Neuron (in vitro differentiated cells): ENCODE data around the gene GALNT16.

Experiments
- H2AFZ ChIP-seq: one replicate; pipeline ENCODE4 v1.6.1; 2013; ENCODE audit warnings: low read depth, mild to moderate bottlenecking, inconsistent platforms, low read length, moderate library complexity
- H3K27me3 ChIP-seq: one replicate; pipeline ENCODE4 v1.6.1; 2013; ENCODE audit warnings: low read length; ENCODE audit not compliant: insufficient read depth
- H3K36me3 ChIP-seq: one replicate; pipeline ENCODE4 v1.6.1; 2013; ENCODE audit warnings: low read length; ENCODE audit not compliant: insufficient read depth
- H3K4me1 ChIP-seq: one replicate; pipeline ENCODE4 v1.6.1; 2013; ENCODE audit warnings: low read length; ENCODE audit not compliant: insufficient read depth
- H3K4me3 ChIP-seq: 2 replicates; pipeline ENCODE4 v1.5.1; 2013; ENCODE audit warnings: mild to moderate bottlenecking, low read length, moderate library complexity
- H3K9me3 ChIP-seq: one replicate; pipeline ENCODE4 v1.6.1; 2013; ENCODE audit warnings: low read length

GALNT16 gene

DNA sequence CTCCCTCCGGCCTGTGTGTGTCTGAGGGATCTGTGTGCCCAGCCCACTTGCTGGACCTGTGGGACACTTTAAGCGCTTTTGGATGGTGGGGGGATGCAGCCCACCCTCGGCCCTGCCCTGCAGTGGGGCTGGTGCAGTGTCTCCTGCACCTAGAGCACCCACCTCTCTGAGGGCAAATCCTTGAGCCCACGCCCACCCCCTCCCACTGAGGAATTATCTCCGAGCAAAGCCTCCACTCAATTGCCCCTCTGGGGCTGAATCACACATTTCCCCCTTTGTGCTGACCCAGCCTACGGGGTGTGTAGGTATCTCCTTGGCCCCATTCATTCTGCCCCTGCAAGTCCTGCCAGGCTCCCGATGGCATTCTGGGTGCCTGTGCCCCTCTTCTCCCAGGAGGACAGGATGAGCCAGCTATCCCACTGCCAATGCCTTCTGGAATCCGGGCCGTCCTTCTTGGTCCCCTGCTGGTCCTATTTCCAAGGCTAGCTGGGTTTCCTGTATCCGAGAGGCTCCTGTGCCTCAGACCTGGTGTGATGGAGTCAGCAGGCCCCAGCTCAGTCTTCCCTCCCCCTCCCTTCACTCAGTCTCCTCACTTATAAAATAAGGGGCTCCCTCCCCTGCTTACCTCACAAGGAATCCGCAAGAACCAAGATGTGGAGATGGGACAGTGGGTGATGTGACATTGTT lies 89.3 kb downstream of the GALNT16 start:
- Histone ChIP-seq H3K27me3 (no peaks in the 10 kb centered on the region), H3K4me1 (no peaks in the 10 kb centered on the region), H2AFZ (no peak overlapping the region), H3K4me3 (no peak overlapping the region), H3K36me3 (peaks cover 49% of the 10 kb centered on the region), H3K9me3 (no peaks in the 10 kb centered on the region)

DNA sequence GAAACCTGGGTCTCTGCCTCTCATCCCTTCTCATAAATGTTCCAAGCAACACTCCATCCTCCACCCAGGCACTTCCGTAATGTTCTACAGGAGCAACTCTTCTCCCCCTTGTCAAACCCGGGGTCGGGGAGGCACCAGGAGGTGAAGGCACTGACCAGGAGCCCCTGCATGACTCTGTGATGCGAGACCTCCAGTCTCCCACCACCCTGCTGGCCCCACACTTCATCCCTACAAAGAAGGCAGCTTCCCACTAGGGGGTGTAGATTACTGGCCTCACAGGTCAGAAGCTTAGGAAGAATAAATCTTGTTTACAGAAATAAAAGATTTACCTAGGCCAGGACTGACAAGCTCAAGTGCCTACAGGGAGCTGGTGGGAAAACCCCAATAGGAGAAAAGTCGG lies 90.9 kb downstream of the GALNT16 start:
- Histone ChIP-seq H2AFZ (no peak overlapping the region), H3K4me3 (no peak overlapping the region), H3K9me3 (no peaks in the 10 kb centered on the region), H3K36me3 (peaks cover 46% of the 10 kb centered on the region), H3K4me1 (no peaks in the 10 kb centered on the region), H3K27me3 (no peaks in the 10 kb centered on the region)

DNA sequence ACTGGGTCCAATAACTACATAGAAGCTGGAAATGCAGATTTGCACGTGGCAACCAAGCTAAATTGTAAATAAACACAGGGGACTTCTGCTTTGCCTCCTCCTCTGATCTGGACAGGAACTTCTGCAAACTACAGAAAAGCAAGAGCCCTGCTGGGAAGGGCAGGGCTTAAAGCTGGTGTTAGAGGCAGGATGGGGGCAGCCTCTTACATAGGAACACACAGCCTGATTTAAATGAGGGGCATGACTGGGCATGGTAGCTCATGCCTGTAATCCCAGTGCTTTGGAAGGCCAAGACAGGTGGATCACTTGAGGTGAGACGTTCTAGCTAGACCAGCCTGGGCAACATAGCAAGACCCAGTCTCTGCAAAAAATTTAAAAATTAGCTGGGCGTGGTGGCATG lies 91.4 kb downstream of the GALNT16 start:
- Histone ChIP-seq H2AFZ (no peak overlapping the region), H3K27me3 (no peaks in the 10 kb centered on the region), H3K36me3 (peaks cover 46% of the 10 kb centered on the region), H3K4me3 (no peak overlapping the region), H3K9me3 (no peaks in the 10 kb centered on the region), H3K4me1 (no peaks in the 10 kb centered on the region)

DNA sequence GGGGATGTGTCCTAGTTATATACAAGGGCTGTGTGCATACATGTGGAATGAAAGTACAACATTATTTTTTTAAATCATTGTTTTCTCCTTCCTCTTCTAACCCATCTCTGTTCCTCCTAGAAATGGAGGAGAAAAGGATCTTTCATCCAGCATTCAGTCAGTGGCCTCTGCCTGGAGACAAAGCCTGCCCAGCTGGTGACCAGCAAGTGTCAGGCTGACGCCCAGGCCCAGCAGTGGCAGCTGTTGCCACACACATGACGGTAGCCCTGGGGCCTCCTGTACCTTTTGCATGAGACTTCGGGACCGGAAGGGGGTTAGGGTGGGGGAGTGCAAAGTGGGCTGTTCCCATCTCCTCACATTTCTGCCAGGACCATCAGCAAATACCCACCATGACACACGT lies 92.0 kb downstream of the GALNT16 start:
- peaks cover 44% of the 10 kb centered on the region for H3K36me3 ChIP-seq
- H3K4me1 ChIP-seq = no peaks in the 10 kb centered on the region
- no peak overlapping the region for H3K4me3 ChIP-seq
- H2AFZ ChIP-seq = no peak overlapping the region
- H3K27me3 ChIP-seq = no peaks in the 10 kb centered on the region
- H3K9me3 ChIP-seq = no peaks in the 10 kb centered on the region

DNA sequence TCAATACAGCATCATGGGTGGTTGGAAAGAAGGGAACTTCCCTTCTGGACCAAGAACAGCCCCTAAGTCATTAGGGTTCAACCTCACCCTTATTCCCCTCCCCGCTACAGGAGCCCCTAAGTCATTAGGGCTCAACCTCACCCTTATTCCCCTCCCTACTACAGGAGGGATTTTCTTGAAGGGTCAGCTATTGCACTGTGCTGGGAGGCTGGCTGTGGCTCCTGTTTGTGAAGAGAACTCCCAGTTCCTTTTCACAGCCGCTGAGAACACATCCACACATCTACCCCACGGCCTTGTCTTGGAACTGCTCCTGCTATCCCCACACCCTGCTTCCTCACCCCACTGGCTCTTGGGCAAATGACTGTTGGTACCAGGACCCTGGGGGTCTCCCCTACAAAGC lies 93.2 kb downstream of the GALNT16 start:
- H3K4me1 ChIP-seq = no peaks in the 10 kb centered on the region
- no peaks in the 10 kb centered on the region for H3K9me3 ChIP-seq
- peaks cover 32% of the 10 kb centered on the region for H3K36me3 ChIP-seq
- no peak overlapping the region for H3K4me3 ChIP-seq
- H2AFZ ChIP-seq = no peak overlapping the region
- H3K27me3 ChIP-seq = no peaks in the 10 kb centered on the region

DNA sequence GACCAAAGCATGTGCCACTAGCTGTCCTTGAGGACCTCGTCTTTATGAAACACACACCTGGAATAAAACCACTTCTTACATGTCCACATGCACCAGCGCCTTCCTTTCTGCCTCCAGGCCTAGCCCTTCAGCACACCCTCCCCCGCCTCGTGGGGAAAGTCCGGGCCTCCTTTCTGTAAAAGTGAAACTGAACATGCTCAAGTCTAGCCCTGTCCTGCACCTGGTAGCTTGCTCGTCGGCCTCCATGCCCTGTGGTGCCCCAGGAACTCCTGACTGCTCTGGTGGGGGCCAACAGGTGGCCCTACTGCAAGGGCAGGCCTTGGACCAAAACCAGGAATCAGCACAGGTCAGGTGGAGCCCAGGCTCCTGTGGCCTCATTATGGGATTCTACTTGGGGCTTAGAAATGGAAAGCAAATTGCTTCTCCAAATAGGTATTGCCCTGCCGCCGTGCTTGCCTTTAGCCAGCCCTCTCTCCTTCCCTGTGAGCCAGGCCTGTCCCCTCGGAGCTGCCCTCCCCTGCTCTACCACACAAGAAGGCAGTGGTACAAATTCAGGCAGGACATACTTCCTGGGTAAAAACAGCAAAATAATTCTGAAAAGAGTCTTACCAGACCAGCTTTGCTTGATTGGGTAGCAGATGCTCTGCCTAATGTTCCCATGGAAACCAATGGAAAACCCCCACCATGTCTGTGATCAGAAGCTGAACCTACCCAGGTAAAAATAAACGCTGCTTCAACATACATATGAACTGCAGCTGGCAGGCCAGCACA lies 94.6 kb downstream of the GALNT16 start:
- H2AFZ ChIP-seq = no peak overlapping the region
- no peaks in the 10 kb centered on the region for H3K4me1 ChIP-seq
- no peaks in the 10 kb centered on the region for H3K9me3 ChIP-seq
- no peaks in the 10 kb centered on the region for H3K27me3 ChIP-seq
- H3K36me3 ChIP-seq = peaks cover 20% of the 10 kb centered on the region
- no peak overlapping the region for H3K4me3 ChIP-seq

GRCh38 chr14:69355154-69355597 lies 95.2 kb downstream of the GALNT16 start:
- H2AFZ ChIP-seq = no peak overlapping the region
- H3K4me1 ChIP-seq = no peaks in the 10 kb centered on the region
- no peak overlapping the region for H3K4me3 ChIP-seq
- H3K27me3 ChIP-seq = no peaks in the 10 kb centered on the region
- H3K36me3 ChIP-seq = peaks cover 18% of the 10 kb centered on the region
- H3K9me3 ChIP-seq = no peaks in the 10 kb centered on the region

DNA sequence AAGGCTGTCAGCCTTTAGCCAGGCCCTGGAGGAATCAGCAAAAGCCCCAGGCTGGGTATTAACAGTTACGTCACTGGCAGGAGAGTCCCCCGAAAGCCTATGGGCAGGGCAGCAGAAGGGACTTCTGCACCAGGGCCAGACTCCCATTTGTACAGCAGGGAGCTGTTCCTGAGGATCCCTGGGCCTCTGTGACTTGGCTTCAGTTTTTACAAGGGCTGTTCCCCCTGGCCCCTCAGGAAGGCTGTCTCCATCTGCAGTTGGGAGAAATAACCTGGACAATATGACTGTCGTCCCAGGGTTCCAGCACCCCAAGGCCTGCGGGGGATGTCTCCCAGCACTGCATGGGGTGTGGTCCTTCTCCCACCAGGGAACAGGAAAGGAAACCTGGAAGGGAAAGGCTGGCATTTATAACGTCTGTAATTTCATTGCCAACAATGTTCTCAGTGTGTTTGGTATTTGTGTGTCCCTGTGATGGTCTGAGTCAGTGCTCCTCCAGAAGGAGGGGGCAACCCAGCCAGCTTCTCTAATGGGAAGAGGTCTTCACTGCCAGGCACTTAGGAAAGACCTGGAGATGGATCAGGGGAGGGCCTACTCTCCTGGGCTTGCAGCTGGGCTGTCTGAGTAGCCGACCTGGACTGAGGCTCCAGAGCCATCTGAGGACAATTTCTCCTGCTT lies 95.8 kb downstream of the GALNT16 start:
- peaks cover 16% of the 10 kb centered on the region for H3K36me3 ChIP-seq
- H3K4me1 ChIP-seq = no peaks in the 10 kb centered on the region
- no peaks in the 10 kb centered on the region for H3K9me3 ChIP-seq
- no peak overlapping the region for H3K4me3 ChIP-seq
- no peaks in the 10 kb centered on the region for H3K27me3 ChIP-seq
- no peak overlapping the region for H2AFZ ChIP-seq

DNA sequence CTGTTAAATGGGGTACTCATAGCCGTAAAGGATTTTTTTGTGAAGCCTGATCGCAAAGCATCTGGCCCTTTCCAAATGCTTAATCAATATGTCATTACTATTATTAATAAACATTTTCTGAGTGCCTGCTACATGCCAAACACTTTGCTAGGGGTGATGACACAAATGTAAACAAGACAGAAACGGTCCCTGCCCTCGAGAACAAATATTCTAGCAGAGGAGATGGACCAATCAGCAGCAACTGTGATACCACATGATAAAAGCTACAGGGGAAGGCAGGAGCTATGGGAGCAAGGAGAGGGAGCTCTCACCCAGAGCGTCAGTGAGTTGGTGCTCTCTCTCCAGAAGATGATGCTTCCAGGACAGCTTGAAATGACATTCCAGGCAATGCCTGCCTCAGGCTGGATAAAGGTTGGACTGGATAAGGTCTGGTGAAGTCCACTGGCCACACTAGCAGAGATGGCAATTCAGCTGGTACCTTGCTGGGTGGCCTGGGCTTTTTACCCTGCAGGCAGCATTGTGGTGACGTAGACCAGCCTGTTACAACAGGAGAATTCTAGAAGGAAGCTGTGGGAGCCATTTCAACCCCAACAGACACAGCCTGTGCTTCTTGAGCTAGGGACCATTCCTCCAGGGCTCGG lies 97.1 kb downstream of the GALNT16 start:
- no peaks in the 10 kb centered on the region for H3K9me3 ChIP-seq
- H3K4me3 ChIP-seq = no peak overlapping the region
- peaks cover 12% of the 10 kb centered on the region for H3K36me3 ChIP-seq
- no peaks in the 10 kb centered on the region for H3K27me3 ChIP-seq
- no peaks in the 10 kb centered on the region for H3K4me1 ChIP-seq
- no peak overlapping the region for H2AFZ ChIP-seq

GRCh38 chr14:69357544-69358200 lies 97.7 kb downstream of the GALNT16 start:
- H2AFZ ChIP-seq = no peak overlapping the region
- H3K4me3 ChIP-seq = no peak overlapping the region
- H3K4me1 ChIP-seq = no peaks in the 10 kb centered on the region
- no peaks in the 10 kb centered on the region for H3K27me3 ChIP-seq
- no peaks in the 10 kb centered on the region for H3K9me3 ChIP-seq
- peaks cover 6% of the 10 kb centered on the region for H3K36me3 ChIP-seq

- Histone ChIP-seq H3K27me3 (no peaks in the 10 kb centered on the region), H3K36me3 (peaks cover 3% of the 10 kb centered on the region), H3K9me3 (no peaks in the 10 kb centered on the region), H3K4me3 (no peak overlapping the region), H2AFZ (no peak overlapping the region), H3K4me1 (no peaks in the 10 kb centered on the region)
These were observed 98.4 kb downstream of the GALNT16 start for GRCh38 chr14:69358233-69358963.

- Histone ChIP-seq H3K4me1 (no peaks in the 10 kb centered on the region), H3K27me3 (no peaks in the 10 kb centered on the region), H3K9me3 (no peaks in the 10 kb centered on the region), H3K4me3 (no peak overlapping the region), H3K36me3 (no peaks in the 10 kb centered on the region), H2AFZ (no peak overlapping the region)
These were observed 99.0 kb downstream of the GALNT16 start for GRCh38 chr14:69358966-69359365.
